Esophagus muscularis mucosa (tissue), 4 donors: ENCODE results near the gene AGBL1.

Experiments
- CTCF ChIP-seq, 3 experiments: fragments of 200-600 bp in 2 of 3; fragments of 450-650 bp in 1 of 3; sonication (generic) in 2 of 3; IDR thresholded peaks; one replicate each; pipeline ENCODE4 v1.5.1; 2017 to 2019; ENCODE audit warnings: antibody characterized with exemption in 3 of 3, mild to moderate bottlenecking in 2 of 3, moderate library complexity in 1 of 3
- EP300 ChIP-seq: sonication (generic); formaldehyde crosslinking; IDR thresholded peaks from one replicate; pipeline ENCODE4 v1.6.1; 2017; ENCODE audit warnings: antibody characterized with exemption
- POLR2A ChIP-seq: fragments of 450-650 bp; IDR thresholded peaks from one replicate; pipeline ENCODE4 v1.6.1; 2017; ENCODE audit warnings: antibody characterized with exemption, moderate library complexity, mild to moderate bottlenecking, low read depth

- TF ChIP-seq POLR2A = no peak
- no peak for TF ChIP-seq CTCF (IDR thresholded peaks at IDR 0.05)
- no peak for TF ChIP-seq EP300
Observed at GRCh38 chr15:87038404-87038803, 958.7 kb downstream of the AGBL1 start.
